ENCODE results near the gene SUOX. TPM values are rescaled to one million over a fixed set of nuclear protein-coding genes. Genes with fewer than 3 reads are reported as not detected.
"Not testable (repeated sequence)": the region's sequence is repeated elsewhere in the genome, so short reads cannot be mapped to it uniquely, and the experiment has no call there.

SUOX gene
- total RNA-seq, 6 donors from 2014 or later = 12.8 to 36.3 (median 21.9) TPM

DNA sequence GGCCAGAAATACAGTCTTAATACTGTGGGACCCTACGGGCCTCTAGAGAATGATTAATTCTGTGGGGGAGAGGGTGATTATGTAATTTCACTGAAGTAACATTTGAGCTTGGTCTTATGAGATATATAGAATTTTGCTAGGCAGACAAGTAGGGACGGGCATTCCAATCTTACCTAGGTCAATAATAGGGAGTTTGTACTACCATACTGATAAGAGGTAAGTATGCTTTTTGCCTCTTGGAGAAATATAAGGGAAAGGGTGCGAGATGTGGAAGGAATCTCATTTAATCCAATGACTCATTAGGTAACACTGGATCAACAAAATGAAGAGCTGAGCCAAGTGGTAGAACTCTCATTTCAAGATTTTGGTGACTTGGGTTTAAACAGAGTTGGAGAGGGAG is 18.0 kb upstream of the SUOX start:
- DNase-seq = no peak
- H3K4me1 ChIP-seq = peaks cover 33 to 65% (median 42%) of the 10 kb centered on the region in 4 donors
- H3K27ac ChIP-seq = peak overlapping the region in 2 of 4 donors; percentile 21 to 27
- no peak for ATAC-seq (ENCODE audit: low FRiP score in 2 of 2)
- no peaks in the 10 kb centered on the region for H3K27me3 ChIP-seq
- peaks cover 0 to 42% (median 11%) of the 10 kb centered on the region in 4 donors for H3K36me3 ChIP-seq
- WGBS, 2 donors = 79 to 82% methylated on average over 3 of the region's 3 CpGs
- H3K9me3 ChIP-seq = no peaks in the 10 kb centered on the region
- no peak overlapping the region for H3K4me3 ChIP-seq
- TF ChIP-seq POLR2A (IDR thresholded peaks at IDR 0.05) = no peak
- TF ChIP-seq, protein P1, sequence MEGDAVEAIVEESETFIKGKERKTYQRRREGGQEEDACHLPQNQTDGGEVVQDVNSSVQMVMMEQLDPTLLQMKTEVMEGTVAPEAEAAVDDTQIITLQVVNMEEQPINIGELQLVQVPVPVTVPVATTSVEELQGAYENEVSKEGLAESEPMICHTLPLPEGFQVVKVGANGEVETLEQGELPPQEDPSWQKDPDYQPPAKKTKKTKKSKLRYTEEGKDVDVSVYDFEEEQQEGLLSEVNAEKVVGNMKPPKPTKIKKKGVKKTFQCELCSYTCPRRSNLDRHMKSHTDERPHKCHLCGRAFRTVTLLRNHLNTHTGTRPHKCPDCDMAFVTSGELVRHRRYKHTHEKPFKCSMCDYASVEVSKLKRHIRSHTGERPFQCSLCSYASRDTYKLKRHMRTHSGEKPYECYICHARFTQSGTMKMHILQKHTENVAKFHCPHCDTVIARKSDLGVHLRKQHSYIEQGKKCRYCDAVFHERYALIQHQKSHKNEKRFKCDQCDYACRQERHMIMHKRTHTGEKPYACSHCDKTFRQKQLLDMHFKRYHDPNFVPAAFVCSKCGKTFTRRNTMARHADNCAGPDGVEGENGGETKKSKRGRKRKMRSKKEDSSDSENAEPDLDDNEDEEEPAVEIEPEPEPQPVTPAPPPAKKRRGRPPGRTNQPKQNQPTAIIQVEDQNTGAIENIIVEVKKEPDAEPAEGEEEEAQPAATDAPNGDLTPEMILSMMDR (IDR thresholded peaks at IDR 0.05) = no peak
- no peak for TF ChIP-seq POLR2AphosphoS5 (IDR thresholded peaks at IDR 0.05)
- TF ChIP-seq EP300 (IDR thresholded peaks at IDR 0.05) = no peak

DNA sequence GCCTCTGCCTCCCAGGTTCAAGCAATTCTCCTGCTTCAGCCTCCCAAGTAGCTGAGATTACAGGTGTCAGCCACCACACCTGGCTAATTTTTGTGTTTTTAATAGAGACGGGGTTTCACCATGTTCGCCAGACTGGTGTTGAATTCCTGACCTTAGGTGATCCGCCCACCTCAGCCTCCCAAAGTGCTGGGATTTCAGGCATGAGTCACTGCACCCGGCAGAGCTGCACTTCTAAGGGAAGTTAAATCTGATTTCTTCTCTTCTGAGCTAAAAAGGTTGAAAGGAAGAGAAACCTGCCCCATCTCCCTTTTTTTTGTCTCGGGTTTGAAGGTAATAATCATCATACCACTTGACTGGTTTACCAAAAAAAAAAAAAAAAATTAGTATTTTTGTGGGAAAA is 15.2 kb upstream of the SUOX start:
- Histone ChIP-seq H3K36me3 (peaks cover 10 to 62% (median 25%) of the 10 kb centered on the region in 4 donors), H3K27ac (peak overlapping the region in 1 of 4 donors; percentile 45), H3K4me1 (peaks cover 15 to 41% (median 20%) of the 10 kb centered on the region in 4 donors)
- H3K9me3 ChIP-seq; ATAC-seq (ENCODE audit: low FRiP score in 2 of 2); DNase-seq; H3K27me3 ChIP-seq; H3K4me3 ChIP-seq: not testable (repeated sequence)
- 84 to 87% methylated on average over 5 of the region's 5 CpGs for WGBS, 2 donors

DNA sequence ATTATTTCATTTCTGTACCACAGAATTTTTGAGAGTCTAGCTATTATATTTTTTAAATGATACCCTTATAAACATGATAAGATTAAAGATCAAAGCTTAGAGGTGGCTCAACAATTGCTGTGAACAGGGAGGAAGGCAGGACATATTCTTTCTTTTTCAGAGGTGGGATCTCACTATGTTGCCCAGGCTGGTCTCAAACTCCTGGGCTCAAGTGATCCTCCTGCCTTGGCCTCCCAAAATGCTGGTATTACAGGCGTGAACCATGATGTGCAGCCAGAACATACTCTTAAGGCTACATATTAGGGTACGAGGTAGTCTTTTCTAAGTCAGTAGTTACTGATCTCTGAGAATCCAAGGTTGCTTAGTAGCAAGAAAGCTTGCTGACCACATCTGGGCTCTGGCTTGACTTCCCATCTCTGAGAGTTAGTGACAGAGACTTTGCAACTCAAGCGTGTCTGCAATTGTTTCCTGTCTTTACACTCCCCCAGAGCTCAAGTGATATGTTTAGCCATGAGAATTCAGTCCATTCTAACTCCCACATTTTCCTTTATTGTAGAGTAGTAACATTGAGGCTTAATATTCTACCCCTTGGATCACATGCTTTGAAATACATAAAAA is 14.6 kb upstream of the SUOX start:
- Histone ChIP-seq H3K27me3 (no peaks in the 10 kb centered on the region), H3K27ac (peak overlapping the region in 1 of 4 donors; percentile 45), H3K36me3 (peaks cover 15 to 68% (median 30%) of the 10 kb centered on the region in 4 donors), H3K4me1 (peaks cover 13 to 36% (median 15%) of the 10 kb centered on the region in 4 donors), H3K4me3 (no peak overlapping the region), H3K9me3 (no peaks in the 10 kb centered on the region)
- DNase-seq (no peak), ATAC-seq (ENCODE audit: low FRiP score in 2 of 2) (peak in 1 of 2 donors; percentile 50)
- 66 to 77% methylated on average over 3 of the region's 3 CpGs for WGBS, 2 donors
- no peak for TF ChIP-seq POLR2AphosphoS5 (IDR thresholded peaks at IDR 0.05)
- no peak for TF ChIP-seq POLR2A (IDR thresholded peaks at IDR 0.05)
- no peak for TF ChIP-seq EP300 (IDR thresholded peaks at IDR 0.05)
- TF ChIP-seq, protein P1 (IDR thresholded peaks at IDR 0.05) = no peak

DNA sequence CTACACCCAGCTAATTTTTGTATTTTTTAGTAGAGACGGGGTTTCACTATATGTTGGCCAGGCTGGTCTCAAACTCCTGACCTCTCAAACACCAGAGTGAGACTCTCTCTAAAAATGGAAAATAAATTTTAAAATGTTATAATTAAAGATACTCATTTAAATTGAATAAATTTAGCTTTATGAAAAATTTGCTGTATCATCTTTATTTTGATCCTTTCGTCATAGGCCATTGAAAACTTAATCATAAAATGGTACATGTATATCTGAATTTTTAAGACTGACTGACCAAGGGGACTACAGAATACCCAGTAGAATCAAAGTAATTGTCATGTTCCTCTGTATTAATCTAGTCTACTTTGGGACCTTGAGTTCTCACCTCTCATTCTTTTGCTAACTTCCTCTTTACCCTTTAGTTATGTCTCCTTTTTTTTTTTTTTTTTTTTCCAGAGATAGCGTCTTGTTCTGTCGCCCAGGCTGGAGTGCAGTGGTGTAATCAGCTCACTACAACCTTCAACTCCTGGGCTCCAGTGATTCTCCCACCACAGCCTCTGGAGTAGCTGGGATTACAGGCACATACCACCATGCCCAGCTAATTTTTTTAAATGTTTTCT is 13.7 kb upstream of the SUOX start:
- DNase-seq (no peak), ATAC-seq (ENCODE audit: low FRiP score in 2 of 2) (no peak)
- peaks cover 17 to 77% (median 39%) of the 10 kb centered on the region in 4 donors for H3K36me3 ChIP-seq
- no peak for TF ChIP-seq EP300 (IDR thresholded peaks at IDR 0.05)
- TF ChIP-seq POLR2A (IDR thresholded peaks at IDR 0.05) = no peak
- TF ChIP-seq, protein P1 (IDR thresholded peaks at IDR 0.05) = no peak
- TF ChIP-seq POLR2AphosphoS5 (IDR thresholded peaks at IDR 0.05) = no peak
- no peak overlapping the region for H3K4me3 ChIP-seq
- no peaks in the 10 kb centered on the region for H3K9me3 ChIP-seq
- no peaks in the 10 kb centered on the region for H3K27me3 ChIP-seq
- peaks cover 7 to 27% (median 14%) of the 10 kb centered on the region in 4 donors for H3K4me1 ChIP-seq
- WGBS, 2 donors = 75 to 79% methylated on average over 4 of the region's 4 CpGs
- H3K27ac ChIP-seq = peak overlapping the region in 1 of 4 donors; percentile 23

DNA sequence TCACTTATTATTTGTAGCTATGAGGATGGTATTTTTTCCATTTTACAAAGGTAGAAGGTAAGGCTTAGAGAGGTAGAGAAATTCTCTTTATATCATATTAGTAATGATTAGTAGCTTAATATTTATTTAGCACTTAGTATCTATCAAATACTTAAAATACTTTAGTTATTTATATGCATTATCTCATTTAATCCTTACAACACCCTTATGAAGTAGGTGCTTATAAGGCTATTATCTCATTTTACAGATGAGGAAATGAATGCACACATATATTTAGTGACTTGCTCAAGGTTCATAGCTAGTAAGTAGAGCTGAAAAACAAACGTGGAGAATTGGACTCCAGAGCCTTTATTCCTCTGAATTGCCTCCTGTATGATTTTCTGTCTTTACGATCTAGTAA is 12.2 kb upstream of the SUOX start:
- H3K27me3 ChIP-seq = no peaks in the 10 kb centered on the region
- peaks cover under 1 to 13% (median 6%) of the 10 kb centered on the region in 4 donors for H3K4me1 ChIP-seq
- no peak overlapping the region for H3K4me3 ChIP-seq
- no peaks in the 10 kb centered on the region for H3K9me3 ChIP-seq
- peaks cover 18 to 89% (median 51%) of the 10 kb centered on the region in 4 donors for H3K36me3 ChIP-seq
- DNase-seq (no peak), ATAC-seq (ENCODE audit: low FRiP score in 2 of 2) (no peak)
- TF ChIP-seq, protein P1 (IDR thresholded peaks at IDR 0.05) = no peak
- no peak for TF ChIP-seq POLR2AphosphoS5 (IDR thresholded peaks at IDR 0.05)
- 59 to 65% methylated on average over 2 of the region's 2 CpGs for WGBS, 2 donors
- peak overlapping the region in 1 of 4 donors; percentile 27 for H3K27ac ChIP-seq

All from upper lobe of left lung (tissue), 6 donors.